ACHN (cell line): ENCODE measurements around the gene REPIN1.
"Not testable (repeated sequence)": the region's sequence is repeated elsewhere in the genome, so short reads cannot be mapped to it uniquely, and the experiment has no call there.

Source experiments
- DNase-seq: peaks from one replicate; pipeline ENCODE4 v3.0.0-alpha.2; 2015
- in situ Hi-C: cut with HindIII; loops from 2 replicates; pipeline ENCODE4 v1.10.0; 2017; ENCODE audit warnings: low sequenced_read_pairs, low pct_ligation_motif_present, low pct_unique_long_range_greater_than_20kb

The REPIN1 gene

GRCh38 chr7:150382123-150382843 is 13.7 kb downstream of the REPIN1 start:
- DNase-seq = no peak
- in situ Hi-C loops = no loop called here

- in situ Hi-C loops = no loop called here
- DNase-seq = no peak
Measured at GRCh38 chr7:150382844-150383225, 14.2 kb downstream of the REPIN1 start.

GRCh38 chr7:150383710-150384397 is 15.2 kb downstream of the REPIN1 start:
- in situ Hi-C loops = no loop called here
- no peak for DNase-seq

GRCh38 chr7:150384406-150385301 is 16.0 kb downstream of the REPIN1 start:
- in situ Hi-C loops = no loop called here
- no peak for DNase-seq

GRCh38 chr7:150385302-150385723 is 16.7 kb downstream of the REPIN1 start:
- no peak for DNase-seq
- in situ Hi-C loops = no loop called here

- DNase-seq, in situ Hi-C loops: not testable (repeated sequence)
Measured at GRCh38 chr7:150385884-150386283, 17.3 kb downstream of the REPIN1 start.

- in situ Hi-C loops = no loop called here
Measured at GRCh38 chr7:150388306-150388705, 19.7 kb downstream of the REPIN1 start.

GRCh38 chr7:150388709-150389531 is 20.3 kb downstream of the REPIN1 start:
- DNase-seq = no peak
- in situ Hi-C loops = no loop called here

More at GRCh38 chr7:150388306-150388705, 19.7 kb downstream of the REPIN1 start:
- DNase-seq = no peak

- in situ Hi-C loops = no loop called here
- no peak for DNase-seq
Measured at GRCh38 chr7:150389532-150389816, 20.9 kb downstream of the REPIN1 start.

GRCh38 chr7:150390205-150390604 is 21.6 kb downstream of the REPIN1 start:
- in situ Hi-C loops = no loop called here
- no peak for DNase-seq

GRCh38 chr7:150393325-150393724 is 24.7 kb downstream of the REPIN1 start:
- DNase-seq = no peak
- in situ Hi-C loops = no loop called here

- in situ Hi-C loops = no loop called here
- no peak for DNase-seq
Measured at GRCh38 chr7:150396426-150396825, 27.8 kb downstream of the REPIN1 start.

GRCh38 chr7:150396851-150397260 is 28.2 kb downstream of the REPIN1 start:
- DNase-seq = no peak
- in situ Hi-C loops = no loop called here

GRCh38 chr7:150397346-150398107 is 28.9 kb downstream of the REPIN1 start:
- DNase-seq = no peak
- in situ Hi-C loops = no loop called here

- in situ Hi-C loops = no loop called here
- DNase-seq = no peak
Measured at GRCh38 chr7:150398108-150398964, 29.7 kb downstream of the REPIN1 start.

GRCh38 chr7:150398965-150399320 is 30.3 kb downstream of the REPIN1 start:
- DNase-seq = no peak
- in situ Hi-C loops = no loop called here

GRCh38 chr7:150399421-150400007 is 30.9 kb downstream of the REPIN1 start:
- in situ Hi-C loops = no loop called here
- no peak for DNase-seq
